Kidney epithelial cell (primary cell): ENCODE measurements around the gene LZTS2. TPM values are rescaled to one million over a fixed set of nuclear protein-coding genes. Genes with fewer than 3 reads are reported as not detected.

Experiments
- DNase-seq: peaks from one replicate; pipeline ENCODE4 v3.0.0-alpha.2; 2010; ENCODE audit warnings: low read depth
- H3K27me3 ChIP-seq: 2 replicates; pipeline ENCODE4 v1.6.0; 2011; ENCODE audit warnings: low read length; ENCODE audit not compliant: control insufficient read depth, insufficient read depth
- H3K36me3 ChIP-seq: 2 replicates; pipeline ENCODE4 v1.5.1; 2011; ENCODE audit warnings: low read length; ENCODE audit not compliant: control insufficient read depth, insufficient read depth
- H3K4me3 ChIP-seq: 2 replicates; pipeline ENCODE4 v1.5.1; 2011; ENCODE audit warnings: low read depth, mild to moderate bottlenecking, control low read depth, low read length
- total RNA-seq: library from RNA; depleted of rRNA; stranded (reverse); fragments of >200 nt; gene quantifications from 2 replicates; pipeline ENCODE4 v1.2.3, GENCODE V29; 2015
- TF ChIP-seq, protein P1 (sequence below): IDR thresholded peaks from 2 replicates; pipeline ENCODE4 v1.5.1; 2011; ENCODE audit warnings: mild to moderate bottlenecking, moderate library complexity, low read length, control low read depth, inconsistent platforms; ENCODE audit not compliant: insufficient read depth, poor library complexity, severe bottlenecking

Gene LZTS2
- total RNA-seq, 1 donor from 2014 or later: 125 TPM

DNA sequence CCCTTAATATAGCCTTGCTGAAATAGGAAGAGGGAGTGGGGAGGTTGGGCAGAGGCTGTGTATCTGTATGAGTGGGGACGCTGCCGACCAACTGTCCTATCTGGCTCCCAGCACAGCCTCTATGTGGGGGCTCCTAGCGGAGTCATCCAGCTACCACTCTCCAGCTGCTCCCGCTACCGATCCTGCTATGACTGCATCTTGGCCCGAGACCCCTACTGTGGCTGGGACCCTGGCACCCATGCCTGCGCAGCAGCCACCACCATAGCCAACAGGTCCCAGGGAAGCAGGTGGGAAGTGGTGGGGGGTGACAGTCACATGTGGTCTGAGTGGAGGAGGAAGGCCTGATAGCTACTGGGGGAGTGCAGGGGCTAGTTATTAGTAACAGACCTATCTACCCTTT is 18.9 kb upstream of the LZTS2 start:
- Histone ChIP-seq H3K36me3 (no peaks in the 10 kb centered on the region), H3K4me3 (no peak overlapping the region), H3K27me3 (no peaks in the 10 kb centered on the region)
- TF ChIP-seq, protein P1, sequence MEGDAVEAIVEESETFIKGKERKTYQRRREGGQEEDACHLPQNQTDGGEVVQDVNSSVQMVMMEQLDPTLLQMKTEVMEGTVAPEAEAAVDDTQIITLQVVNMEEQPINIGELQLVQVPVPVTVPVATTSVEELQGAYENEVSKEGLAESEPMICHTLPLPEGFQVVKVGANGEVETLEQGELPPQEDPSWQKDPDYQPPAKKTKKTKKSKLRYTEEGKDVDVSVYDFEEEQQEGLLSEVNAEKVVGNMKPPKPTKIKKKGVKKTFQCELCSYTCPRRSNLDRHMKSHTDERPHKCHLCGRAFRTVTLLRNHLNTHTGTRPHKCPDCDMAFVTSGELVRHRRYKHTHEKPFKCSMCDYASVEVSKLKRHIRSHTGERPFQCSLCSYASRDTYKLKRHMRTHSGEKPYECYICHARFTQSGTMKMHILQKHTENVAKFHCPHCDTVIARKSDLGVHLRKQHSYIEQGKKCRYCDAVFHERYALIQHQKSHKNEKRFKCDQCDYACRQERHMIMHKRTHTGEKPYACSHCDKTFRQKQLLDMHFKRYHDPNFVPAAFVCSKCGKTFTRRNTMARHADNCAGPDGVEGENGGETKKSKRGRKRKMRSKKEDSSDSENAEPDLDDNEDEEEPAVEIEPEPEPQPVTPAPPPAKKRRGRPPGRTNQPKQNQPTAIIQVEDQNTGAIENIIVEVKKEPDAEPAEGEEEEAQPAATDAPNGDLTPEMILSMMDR: no peak
- DNase-seq: no peak

DNA sequence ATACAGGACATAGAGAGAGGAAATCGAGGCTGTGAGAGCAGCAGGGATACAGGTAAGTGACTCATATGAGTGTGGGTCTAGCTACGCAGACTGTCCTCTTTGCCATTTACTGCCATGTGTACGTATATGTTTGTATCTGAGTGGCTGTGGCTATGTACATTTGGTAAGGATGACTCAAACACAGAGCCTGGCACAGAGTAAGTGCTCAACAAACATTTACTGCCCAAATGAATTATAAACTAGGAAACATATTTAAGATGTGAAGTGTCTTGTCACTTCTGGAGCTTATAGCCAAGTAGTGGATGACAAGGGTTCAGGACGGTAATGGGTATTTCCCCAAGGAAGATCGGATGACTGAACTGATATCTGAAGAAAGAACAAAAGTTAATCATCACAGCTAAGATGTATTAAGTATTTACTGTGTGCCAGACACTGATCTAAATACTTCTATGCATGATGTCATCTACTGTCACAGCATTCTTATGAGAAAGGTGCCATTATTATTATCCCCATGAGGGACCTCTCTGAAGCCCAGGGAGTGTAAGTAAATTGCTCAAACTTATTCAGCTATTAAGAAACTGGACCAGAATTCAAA is 18.3 kb upstream of the LZTS2 start:
- DNase-seq: no peak
- Histone ChIP-seq H3K4me3 (no peak overlapping the region), H3K27me3 (no peaks in the 10 kb centered on the region), H3K36me3 (no peaks in the 10 kb centered on the region)
- TF ChIP-seq, protein P1: no peak

DNA sequence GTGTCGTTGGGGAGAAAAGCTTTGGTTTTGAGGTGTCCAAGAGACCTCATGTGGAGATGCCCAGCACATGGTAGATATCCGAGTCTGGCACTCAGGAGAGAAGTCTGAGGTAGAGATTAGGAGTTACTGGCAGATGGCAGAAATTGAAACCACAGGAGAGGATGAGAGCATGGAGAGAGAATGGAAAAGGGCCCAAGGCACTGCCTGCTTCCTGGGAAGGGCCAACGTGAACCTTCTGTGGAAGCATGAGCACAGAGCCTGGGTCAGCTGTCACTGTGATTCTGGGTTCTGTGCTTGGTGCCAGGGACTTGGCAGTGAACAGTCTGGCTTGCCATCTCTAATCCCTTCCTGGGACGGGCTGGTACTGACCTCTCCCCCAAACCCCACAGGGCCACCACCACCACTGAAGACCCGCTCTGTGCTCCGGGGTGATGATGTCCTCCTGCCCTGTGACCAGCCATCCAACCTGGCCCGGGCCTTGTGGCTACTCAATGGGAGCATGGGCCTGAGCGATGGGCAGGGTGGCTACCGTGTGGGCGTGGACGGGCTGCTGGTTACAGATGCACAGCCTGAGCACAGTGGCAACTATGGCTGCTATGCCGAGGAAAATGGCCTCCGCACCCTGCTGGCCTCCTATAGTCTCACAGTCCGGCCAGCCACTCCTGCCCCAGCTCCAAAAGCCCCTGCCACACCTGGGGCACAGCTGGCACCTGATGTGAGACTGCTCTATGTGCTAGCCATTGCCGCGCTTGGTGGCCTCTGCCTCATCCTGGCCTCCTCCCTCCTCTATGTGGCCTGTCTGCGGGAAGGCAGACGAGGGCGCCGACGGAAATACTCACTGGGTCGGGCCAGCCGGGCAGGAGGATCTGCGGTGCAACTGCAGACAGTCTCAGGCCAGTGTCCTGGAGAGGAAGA is 16.4 kb upstream of the LZTS2 start:
- no peak for DNase-seq
- no peaks in the 10 kb centered on the region for H3K27me3 ChIP-seq
- H3K36me3 ChIP-seq: no peaks in the 10 kb centered on the region
- TF ChIP-seq, protein P1: no peak
- H3K4me3 ChIP-seq: no peak overlapping the region

DNA sequence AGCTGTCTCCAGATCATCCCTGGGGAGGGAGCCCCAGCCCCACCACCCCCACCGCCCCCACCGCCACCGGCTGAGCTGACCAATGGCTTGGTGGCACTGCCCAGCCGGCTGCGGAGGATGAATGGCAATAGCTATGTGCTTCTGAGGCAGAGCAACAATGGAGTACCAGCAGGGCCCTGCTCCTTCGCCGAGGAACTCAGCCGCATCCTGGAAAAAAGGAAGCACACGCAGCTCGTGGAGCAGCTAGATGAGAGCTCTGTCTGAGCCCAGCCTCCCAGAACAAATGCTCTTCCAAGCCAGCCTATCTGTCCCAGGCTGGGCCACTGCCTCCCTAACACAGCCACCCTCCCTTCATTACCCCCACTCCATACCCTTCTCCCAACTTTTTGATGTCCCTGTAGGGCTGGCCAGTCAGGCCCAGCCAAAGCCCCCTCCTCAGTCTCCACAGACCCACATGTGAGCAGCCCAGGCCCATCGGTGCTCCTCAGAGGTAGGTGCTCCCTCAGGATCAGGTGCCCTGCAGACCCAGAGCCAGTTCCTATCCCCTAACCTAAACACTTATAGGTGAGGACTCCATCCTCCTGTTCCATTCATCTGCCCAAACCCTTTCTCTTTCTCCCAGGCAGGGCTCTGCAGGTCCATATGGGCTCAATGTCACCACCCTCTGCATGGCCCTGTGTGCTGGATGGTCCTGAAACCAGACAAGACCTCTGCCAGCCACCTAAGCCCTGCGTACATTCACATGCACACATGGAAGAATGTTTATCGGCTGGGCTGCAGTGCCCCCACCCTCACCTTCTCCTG is 15.5 kb upstream of the LZTS2 start:
- Histone ChIP-seq H3K27me3 (no peaks in the 10 kb centered on the region), H3K36me3 (no peaks in the 10 kb centered on the region), H3K4me3 (no peak overlapping the region)
- TF ChIP-seq, protein P1: no peak
- DNase-seq: no peak

GRCh38 chr10:100984672-100985177 is 14.9 kb upstream of the LZTS2 start:
- Histone ChIP-seq H3K36me3 (peaks cover 1% of the 10 kb centered on the region), H3K27me3 (no peaks in the 10 kb centered on the region), H3K4me3 (no peak overlapping the region)
- TF ChIP-seq, protein P1: no peak
- DNase-seq: no peak
